Tibial nerve (tissue), 3 donors: ENCODE results near the gene LARGE2.

ENCODE experiments used
- POLR2A ChIP-seq, 2 donors: fragments of 450-650 bp; IDR thresholded peaks; one replicate each; pipeline ENCODE4 v1.6.1; 2017; ENCODE audit warnings: antibody characterized with exemption in 2 of 2, mild to moderate bottlenecking in 2 of 2, moderate library complexity in 2 of 2
- TF ChIP-seq, protein P1 (sequence below), 5 experiments: fragments of 200-600 bp in 3 of 5; fragments of 450-650 bp in 2 of 5; sonication (generic) in 3 of 5; IDR thresholded peaks; one replicate each; pipeline ENCODE4 v1.5.1; 2016 to 2019; ENCODE audit warnings: antibody characterized with exemption in 5 of 5, mild to moderate bottlenecking in 3 of 5, moderate library complexity in 2 of 5

- TF ChIP-seq, protein P1, sequence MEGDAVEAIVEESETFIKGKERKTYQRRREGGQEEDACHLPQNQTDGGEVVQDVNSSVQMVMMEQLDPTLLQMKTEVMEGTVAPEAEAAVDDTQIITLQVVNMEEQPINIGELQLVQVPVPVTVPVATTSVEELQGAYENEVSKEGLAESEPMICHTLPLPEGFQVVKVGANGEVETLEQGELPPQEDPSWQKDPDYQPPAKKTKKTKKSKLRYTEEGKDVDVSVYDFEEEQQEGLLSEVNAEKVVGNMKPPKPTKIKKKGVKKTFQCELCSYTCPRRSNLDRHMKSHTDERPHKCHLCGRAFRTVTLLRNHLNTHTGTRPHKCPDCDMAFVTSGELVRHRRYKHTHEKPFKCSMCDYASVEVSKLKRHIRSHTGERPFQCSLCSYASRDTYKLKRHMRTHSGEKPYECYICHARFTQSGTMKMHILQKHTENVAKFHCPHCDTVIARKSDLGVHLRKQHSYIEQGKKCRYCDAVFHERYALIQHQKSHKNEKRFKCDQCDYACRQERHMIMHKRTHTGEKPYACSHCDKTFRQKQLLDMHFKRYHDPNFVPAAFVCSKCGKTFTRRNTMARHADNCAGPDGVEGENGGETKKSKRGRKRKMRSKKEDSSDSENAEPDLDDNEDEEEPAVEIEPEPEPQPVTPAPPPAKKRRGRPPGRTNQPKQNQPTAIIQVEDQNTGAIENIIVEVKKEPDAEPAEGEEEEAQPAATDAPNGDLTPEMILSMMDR (IDR thresholded peaks at IDR 0.05), result no peak
- TF ChIP-seq POLR2A (IDR thresholded peaks at IDR 0.05), result no peak
Observed at GRCh38 chr11:45927332-45927683, 4.9 kb downstream of the LARGE2 start.
